Neural crest cell (in vitro differentiated cells): ENCODE results near the gene PKP2. TPM values are rescaled to one million over a fixed set of nuclear protein-coding genes. Genes with fewer than 3 reads are reported as not detected.
"Not testable (repeated sequence)": the region's sequence is repeated elsewhere in the genome, so short reads cannot be mapped to it uniquely, and the experiment has no call there.

ENCODE experiments used
- DNase-seq: peaks from one replicate; pipeline ENCODE4 v3.0.0; 2021; ENCODE audit warnings: low read depth, mixed read lengths, low spot score
- H3K27ac Mint-ChIP-seq: one replicate; pipeline ENCODE4 v1.8.0; 2021; ENCODE audit warnings: mild to moderate bottlenecking, mixed read lengths; ENCODE audit not compliant: unreplicated experiment
- H3K27me3 Mint-ChIP-seq: 2 replicates; pipeline ENCODE4 v1.8.0; 2021; ENCODE audit warnings: low read depth, mild to moderate bottlenecking, mixed read lengths
- H3K36me3 Mint-ChIP-seq: 2 replicates; pipeline ENCODE4 v1.8.0; 2021; ENCODE audit warnings: low read depth, mild to moderate bottlenecking, mixed read lengths
- H3K4me1 Mint-ChIP-seq: 2 replicates; pipeline ENCODE4 v1.8.0; 2021; ENCODE audit warnings: mixed read lengths
- H3K4me3 Mint-ChIP-seq: one replicate; pipeline ENCODE4 v1.8.0; 2021; ENCODE audit warnings: mild to moderate bottlenecking, mixed read lengths
- H3K9me3 Mint-ChIP-seq: 2 replicates; pipeline ENCODE4 v1.8.0; 2021; ENCODE audit warnings: mixed read lengths
- CTCF ChIP-seq: fragments of 200-600 bp; sonication (generic); conservative IDR thresholded peaks from 2 replicates; pipeline ENCODE4 v1.5.0; 2021; ENCODE audit warnings: antibody characterized with exemption, mild to moderate bottlenecking
- total RNA-seq: library from RNA; stranded (reverse); gene quantifications from 2 replicates; pipeline ENCODE4 v1.2.1, GENCODE V29; 2021

PKP2 gene
- total RNA-seq, 1 donor from 2014 or later: 3.6 TPM

DNA sequence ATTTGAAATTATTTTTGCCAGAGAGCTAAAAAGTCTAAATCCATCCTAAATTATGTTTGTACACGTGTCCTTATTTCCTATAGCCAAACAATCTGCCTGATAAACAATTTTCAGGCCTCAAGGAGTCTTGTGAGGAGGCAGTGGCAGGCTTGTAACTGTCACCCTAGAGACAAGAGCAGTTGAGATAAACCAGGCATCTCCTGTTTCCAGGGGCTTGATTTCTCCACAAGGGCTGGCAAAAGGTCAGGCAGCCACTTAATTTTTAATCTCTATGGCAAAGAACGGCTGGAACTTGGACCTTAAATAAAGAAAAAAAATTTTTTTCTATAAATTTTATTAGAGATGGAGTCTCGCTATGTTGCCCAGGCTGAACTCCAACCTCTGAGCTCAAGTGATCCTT is 15.5 kb downstream of the PKP2 start:
- peaks cover 7% of the 10 kb centered on the region for H3K4me1 Mint-ChIP-seq
- no peaks in the 10 kb centered on the region for H3K9me3 Mint-ChIP-seq
- H3K36me3 Mint-ChIP-seq: no peaks in the 10 kb centered on the region
- H3K27me3 Mint-ChIP-seq: no peaks in the 10 kb centered on the region
- no peak for TF ChIP-seq CTCF
- no peak for DNase-seq
- H3K27ac Mint-ChIP-seq: no peak overlapping the region
- H3K4me3 Mint-ChIP-seq: no peak overlapping the region

GRCh38 chr12:32879066-32879465 is 17.5 kb downstream of the PKP2 start:
- not testable (repeated sequence) for DNase-seq, H3K27ac Mint-ChIP-seq, H3K9me3 Mint-ChIP-seq, H3K36me3 Mint-ChIP-seq, H3K4me1 Mint-ChIP-seq, H3K27me3 Mint-ChIP-seq, H3K4me3 Mint-ChIP-seq

GRCh38 chr12:32877601-32878459 is 18.7 kb downstream of the PKP2 start:
- Mint-ChIP-seq H3K36me3 (no peaks in the 10 kb centered on the region), H3K9me3 (no peaks in the 10 kb centered on the region), H3K4me3 (no peak overlapping the region), H3K27ac (no peak overlapping the region), H3K4me1 (peaks cover 7% of the 10 kb centered on the region), H3K27me3 (no peaks in the 10 kb centered on the region)
- DNase-seq: no peak
- no peak for TF ChIP-seq CTCF

- Mint-ChIP-seq H3K36me3 (no peaks in the 10 kb centered on the region), H3K4me3 (no peak overlapping the region), H3K9me3 (no peaks in the 10 kb centered on the region), H3K4me1 (peaks cover 7% of the 10 kb centered on the region), H3K27ac (no peak overlapping the region), H3K27me3 (no peaks in the 10 kb centered on the region)
- TF ChIP-seq CTCF: no peak
- no peak for DNase-seq
Measured at GRCh38 chr12:32876004-32876403, 20.6 kb downstream of the PKP2 start.

DNA sequence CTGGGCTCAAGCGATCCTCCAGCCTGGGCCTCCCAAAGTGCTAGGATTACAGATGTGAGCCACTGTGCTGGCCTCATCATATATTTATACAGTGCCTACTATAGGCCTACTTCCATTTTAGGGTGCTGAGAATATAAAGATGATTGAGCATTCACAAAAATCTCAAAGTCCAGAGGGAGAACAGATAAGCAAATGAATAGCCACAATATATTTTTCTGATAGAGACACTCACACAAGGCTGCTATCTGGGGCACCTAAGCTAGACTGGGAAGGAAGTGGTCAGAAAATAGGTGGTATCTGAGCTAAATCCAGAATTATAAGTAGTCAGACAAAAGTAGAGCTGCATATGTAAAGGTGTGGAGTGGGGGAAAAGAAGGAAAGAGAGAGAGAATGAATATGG is 21.6 kb downstream of the PKP2 start:
- no peak for TF ChIP-seq CTCF
- no peaks in the 10 kb centered on the region for H3K27me3 Mint-ChIP-seq
- no peaks in the 10 kb centered on the region for H3K9me3 Mint-ChIP-seq
- H3K4me3 Mint-ChIP-seq: no peak overlapping the region
- DNase-seq: no peak
- no peaks in the 10 kb centered on the region for H3K36me3 Mint-ChIP-seq
- H3K4me1 Mint-ChIP-seq: no peaks in the 10 kb centered on the region
- no peak overlapping the region for H3K27ac Mint-ChIP-seq

DNA sequence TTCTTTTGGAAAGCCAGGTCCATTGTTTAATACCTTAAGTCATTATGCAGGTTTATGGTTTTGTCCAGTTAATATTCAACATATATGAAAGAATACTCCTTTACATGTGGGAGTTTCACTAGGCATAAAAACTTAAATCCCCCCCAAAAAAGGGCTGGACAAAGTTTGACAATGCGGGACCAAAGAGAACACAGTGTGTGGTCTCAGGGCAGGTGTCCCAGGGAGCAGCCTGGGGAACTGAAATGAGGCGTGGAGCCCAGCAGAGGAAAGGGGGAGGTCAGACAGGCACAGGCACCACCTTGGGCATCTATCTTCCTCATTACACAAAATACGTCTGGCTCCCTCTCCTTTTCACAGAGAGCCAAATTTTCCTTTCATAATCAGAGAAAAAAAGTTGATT is 22.5 kb downstream of the PKP2 start:
- Mint-ChIP-seq H3K4me1 (no peaks in the 10 kb centered on the region), H3K36me3 (no peaks in the 10 kb centered on the region), H3K27ac (no peak overlapping the region), H3K27me3 (no peaks in the 10 kb centered on the region), H3K9me3 (no peaks in the 10 kb centered on the region), H3K4me3 (no peak overlapping the region)
- no peak for DNase-seq
- TF ChIP-seq CTCF: no peak

DNA sequence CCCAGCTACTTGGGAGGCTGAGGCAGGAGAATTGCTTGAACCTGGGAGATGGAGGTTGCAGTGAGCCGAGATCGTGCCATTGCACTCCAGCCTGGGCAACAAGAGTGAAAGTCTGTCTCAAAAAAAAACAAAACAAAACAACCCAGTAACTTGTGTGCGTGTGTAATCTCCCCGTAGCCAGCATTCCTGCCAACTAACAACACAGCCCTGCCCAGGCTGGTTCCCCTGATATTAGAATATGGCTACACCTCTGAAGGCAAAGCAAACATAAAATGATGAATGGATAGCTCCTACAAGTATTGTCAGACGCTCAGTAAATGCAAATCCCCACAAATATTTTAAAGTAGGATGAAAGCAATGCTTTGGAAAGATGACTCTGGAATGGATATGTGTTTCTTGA is 24.2 kb downstream of the PKP2 start:
- not testable (repeated sequence) for DNase-seq, H3K9me3 Mint-ChIP-seq, H3K27ac Mint-ChIP-seq, H3K4me1 Mint-ChIP-seq, H3K36me3 Mint-ChIP-seq, H3K4me3 Mint-ChIP-seq, H3K27me3 Mint-ChIP-seq
